NCI-H146 treated with DMSO at 0.1 percent for 48 hours (cell line): ENCODE results near the gene TACC2.
"Not testable (repeated sequence)": the region's sequence is repeated elsewhere in the genome, so short reads cannot be mapped to it uniquely, and the experiment has no call there.

Source experiments
- DNase-seq: peaks from one replicate; lab custom pipeline; 2025; ENCODE audit not compliant: unreplicated experiment; lab: John Stamatoyannopoulos, UW

TACC2 gene

DNA sequence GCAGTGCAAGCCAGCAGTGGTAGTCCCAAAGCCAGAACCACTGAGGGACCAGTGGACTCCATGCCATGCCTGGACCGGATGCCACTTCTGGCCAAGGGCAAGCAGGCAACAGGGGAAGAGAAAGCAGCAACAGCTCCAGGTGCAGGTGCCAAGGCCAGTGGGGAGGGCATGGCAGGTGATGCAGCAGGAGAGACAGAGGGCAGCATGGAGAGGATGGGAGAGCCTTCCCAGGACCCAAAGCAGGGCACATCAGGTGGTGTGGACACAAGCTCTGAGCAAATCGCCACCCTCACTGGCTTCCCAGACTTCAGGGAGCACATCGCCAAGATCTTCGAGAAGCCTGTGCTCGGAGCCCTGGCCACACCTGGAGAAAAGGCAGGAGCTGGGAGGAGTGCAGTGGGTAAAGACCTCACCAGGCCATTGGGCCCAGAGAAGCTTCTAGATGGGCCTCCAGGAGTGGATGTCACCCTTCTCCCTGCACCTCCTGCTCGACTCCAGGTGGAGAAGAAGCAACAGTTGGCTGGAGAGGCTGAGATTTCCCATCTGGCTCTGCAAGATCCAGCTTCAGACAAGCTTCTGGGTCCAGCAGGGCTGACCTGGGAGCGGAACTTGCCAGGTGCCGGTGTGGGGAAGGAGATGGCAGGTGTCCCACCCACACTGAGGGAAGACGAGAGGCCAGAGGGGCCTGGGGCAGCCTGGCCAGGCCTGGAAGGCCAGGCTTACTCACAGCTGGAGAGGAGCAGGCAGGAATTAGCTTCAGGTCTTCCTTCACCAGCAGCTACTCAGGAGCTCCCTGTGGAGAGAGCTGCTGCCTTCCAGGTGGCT, 97.7 kb downstream of the TACC2 start:
- DNase-seq, result no peak

DNA sequence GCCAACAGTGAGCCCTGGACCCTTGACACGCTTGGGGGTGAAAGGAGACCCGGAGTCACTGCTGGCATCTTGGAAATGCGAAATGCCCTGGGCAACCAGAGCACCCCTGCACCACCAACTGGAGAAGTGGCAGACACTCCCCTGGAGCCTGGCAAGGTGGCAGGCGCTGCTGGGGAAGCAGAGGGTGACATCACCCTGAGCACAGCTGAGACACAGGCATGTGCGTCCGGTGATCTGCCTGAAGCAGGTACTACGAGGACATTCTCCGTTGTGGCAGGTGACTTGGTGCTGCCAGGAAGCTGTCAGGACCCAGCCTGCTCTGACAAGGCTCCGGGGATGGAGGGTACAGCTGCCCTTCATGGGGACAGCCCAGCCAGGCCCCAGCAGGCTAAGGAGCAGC, 98.5 kb downstream of the TACC2 start:
- no peak for DNase-seq

DNA sequence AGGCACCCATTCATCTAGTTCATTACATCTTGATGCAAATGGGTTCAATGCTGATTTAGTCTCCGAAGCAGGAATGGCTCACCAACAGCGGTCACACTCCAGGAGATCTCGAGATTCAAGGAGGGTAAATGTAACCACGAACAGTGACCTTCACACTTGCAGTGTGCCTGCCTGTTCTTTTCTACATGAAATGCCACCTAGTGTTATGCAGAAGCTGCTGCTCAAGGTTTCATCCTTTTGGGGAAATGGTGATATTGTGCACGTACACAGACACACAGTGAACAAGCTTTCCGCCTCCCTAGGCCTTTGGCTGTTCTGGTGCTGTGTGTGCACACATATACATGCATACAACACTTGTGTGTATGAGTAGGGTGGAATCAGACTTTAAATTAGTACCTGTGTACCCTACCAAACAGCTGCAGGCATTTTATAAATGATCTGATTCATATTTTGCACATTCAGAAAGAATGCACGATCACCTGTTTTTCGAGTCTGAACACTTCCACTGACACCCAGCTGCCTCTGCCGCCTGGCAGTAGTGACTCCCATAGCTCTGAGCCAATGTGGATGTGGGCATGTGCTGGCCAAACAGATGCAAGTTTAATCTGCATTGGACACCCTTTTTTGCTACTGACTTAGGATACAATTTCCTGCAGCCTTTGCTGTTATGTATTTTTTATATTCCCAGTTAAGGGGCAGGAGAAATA, 100.5 kb downstream of the TACC2 start:
- no peak for DNase-seq

DNA sequence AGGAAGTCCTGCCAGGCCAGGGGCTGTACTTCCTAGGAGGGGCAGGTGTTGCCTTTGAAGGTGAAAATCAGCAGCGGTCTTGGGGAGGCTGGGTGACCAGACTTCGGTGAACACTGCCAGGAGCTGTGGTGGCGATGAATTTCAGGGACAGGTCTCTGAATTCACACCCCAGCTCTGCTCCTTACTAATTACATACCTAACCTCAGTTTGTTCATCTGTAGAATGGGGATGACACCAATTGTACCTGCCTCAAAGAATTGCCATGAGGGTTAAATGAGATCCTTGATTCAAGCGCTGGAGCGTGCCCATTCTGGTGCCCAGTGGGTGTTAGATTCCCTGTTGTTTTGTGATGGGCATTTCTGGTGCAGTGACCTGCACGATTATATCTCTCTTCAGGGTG, 102.8 kb downstream of the TACC2 start:
- no peak for DNase-seq

DNA sequence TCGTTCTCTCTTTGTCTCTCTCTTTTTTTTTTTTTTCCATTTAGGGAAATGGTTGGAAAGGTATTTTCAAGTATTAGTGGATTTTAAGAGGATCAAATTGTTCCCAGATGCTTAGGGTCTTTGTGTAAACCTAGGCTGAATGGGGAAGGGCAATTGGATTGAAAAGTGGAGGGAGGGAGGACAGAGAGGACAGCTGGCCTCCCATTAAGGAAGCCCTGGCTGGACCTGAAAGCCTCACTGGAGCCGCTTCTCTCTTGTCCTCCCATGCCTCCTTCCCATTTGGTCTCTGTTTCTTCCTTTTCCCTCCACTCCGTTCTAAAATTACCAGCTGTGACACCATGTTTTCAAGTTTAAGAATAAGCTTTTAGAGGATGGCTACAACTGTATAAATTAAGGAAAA, 104.1 kb downstream of the TACC2 start:
- no peak for DNase-seq

DNA sequence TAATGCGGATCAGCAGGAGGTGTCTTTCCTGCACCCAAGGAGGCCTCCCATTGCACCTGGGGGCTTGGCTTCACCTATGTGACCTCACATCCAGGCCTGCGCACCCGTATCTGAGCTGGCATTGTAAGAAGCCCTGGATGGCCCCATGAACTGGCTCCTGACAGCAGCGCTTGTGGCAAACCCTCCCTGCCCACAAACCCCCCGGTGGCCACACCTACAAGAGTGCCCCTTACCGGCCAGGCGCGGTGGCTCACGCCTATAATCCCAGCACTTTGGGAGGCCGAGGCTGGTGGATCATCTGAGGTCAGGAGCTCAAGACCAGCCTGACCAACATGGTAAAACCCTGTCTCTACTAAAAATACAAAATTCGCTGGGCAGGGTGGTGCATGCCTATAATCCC, 107.2 kb downstream of the TACC2 start:
- not testable (repeated sequence) for DNase-seq

DNA sequence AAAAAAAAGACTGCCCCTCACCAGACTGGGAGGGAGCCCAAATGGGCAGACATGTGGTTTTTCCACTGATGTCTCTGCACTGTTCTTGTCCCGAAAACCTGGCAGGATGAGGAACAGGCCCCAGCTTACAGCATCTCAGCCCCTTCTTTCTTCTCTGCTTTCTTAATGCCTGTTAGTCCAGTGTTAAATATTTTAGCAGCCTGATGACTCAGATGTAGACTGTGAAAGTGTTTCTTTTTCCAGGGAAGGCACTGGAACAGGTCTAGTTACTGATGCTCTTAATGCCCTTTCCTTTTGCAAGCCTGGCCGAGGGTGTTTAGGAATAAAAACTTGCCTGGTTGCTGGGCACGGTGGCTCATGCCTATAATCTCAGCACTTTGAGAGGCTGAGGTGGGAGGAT, 107.7 kb downstream of the TACC2 start:
- no peak for DNase-seq

DNA sequence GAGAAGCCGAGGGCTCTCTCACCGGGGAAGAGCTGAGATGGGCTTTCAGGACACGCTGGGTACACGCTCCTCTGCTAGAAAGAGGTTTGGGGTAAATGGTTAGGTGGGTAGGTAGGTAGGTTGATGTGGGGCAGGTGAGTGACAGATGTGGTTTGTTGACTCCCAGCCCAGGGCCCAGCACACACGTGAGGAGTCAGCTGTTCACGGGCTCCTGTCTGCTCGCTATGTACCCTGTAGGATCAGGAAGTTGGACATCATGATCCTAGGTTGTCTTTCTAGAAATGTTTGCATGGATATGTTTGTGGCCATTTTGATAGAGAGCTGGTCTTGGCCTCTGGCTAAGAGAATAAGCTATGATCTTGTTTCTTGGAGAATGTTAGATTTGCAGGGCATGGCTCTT, 109.0 kb downstream of the TACC2 start:
- no peak for DNase-seq

DNA sequence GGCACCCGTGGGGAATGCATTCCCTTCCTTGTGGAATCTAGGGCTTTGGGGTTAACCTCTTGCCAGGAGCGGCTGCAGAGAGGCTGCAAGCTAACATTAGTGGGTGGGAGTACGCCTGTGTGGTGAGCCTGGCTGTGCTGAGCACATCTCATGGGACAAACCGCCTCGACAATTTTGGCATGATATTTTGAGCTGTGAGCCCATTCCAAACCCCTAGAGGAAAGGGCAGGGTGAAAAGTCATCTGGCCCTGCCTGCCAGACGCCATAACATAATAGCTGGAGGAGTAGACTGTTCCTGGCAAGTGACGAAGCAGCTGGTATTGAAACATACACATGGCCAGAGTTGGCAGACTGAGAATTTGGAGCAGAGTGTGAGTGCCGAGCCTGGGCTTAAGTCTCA, 110.0 kb downstream of the TACC2 start:
- DNase-seq, result no peak

DNA sequence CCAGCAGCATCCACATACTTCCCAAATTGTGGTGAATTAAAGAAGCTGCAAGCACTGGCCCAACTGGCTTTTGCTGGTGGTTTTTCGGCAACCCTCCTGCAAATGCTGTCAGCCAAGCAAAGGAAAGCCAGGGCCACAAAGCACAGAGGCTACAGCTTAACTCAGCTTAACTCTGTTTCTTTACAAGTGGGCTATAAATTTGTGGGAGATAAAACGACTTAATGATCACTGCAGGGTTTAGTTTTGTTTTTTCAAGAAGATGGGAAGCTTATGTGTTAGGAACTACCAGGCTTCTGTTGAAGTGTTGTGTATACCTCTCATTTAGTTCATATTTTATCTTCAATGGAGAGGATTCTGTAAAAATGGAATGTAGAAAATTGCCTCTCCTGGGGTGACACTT, 110.6 kb downstream of the TACC2 start:
- no peak for DNase-seq

DNA sequence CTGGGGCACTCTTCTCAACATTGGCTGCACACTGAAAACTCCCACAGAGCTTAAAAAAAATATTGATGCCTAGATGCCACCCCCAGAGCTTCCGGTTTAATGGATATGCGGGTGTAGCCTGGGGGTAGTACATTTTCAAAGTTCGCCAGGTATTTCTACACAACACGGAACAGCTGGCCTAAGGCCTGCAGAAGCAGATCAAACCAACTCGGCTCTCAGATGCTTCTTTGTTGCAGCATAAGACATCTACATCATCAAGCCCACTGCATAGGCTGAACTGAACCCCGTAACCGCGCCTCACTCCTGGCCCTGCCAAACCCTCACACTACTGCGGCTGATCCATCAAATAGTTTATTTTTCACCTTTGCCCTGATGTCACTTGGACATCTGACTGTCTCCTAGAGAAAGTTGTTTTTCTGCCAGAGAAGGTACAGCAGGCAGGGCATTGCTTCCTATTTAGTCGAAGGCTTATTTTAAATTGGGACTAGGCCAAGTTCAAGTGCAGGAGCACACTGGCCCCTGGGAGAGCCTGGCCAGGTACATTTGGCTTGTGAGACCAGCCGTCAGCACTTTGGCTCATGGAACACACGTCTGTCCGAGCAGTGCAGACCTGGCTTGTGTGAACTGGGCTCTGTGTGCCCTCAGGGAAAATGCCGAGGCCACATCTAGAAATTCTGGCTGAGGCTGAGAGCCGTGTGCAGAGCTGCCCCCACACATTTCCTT, 113.3 kb downstream of the TACC2 start:
- DNase-seq, result no peak

DNA sequence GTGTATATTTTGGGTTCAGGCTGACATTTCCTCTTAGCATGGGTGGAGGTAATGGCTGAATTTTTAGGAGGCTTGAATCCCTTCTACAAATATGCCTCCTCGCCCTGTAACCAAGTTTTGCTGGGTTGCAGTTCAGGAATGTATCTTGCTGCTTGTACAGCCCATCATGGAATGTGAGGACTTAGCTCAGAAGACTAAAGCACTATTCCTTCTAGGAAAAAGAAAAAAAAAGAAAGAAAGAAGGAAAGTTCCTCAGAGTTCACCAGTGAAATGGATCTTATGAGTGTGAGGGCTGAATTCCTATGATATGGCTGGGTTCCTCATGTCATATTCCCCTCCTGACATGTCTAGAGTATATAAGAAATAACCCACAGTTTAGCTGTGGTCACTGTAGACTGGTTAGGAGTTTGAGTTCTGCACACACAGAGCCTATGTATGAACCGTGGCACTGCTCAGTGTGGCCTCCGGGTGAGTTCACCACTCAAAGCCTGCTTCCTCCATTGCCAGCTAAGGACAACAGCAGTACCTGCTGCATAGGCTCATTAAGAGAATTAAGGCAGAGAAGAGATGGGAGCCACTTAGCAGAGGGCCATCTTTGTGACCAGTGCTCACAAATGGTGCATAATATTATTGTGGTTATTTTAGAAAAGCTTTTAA, 114.0 kb downstream of the TACC2 start:
- no peak for DNase-seq

DNA sequence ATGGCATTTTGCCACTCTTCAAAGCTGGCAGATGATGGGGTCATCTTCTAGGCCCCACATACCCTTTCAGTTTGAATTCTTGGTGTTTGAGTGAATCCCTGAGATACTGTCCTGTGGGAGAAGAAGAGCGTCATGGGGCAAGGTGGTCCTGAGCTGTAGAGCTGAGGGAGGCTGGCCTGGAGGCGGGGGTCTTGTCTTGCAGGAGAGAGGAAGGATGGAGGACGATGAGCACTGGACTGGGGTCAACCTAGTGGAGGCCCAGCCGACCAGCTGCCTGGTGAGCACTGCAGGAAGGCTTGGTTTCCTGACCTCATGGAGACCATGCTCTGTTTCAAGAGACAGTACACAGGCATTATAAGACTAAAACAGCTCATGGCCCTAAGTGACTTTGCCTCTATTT, 114.6 kb downstream of the TACC2 start:
- DNase-seq, result no peak

DNA sequence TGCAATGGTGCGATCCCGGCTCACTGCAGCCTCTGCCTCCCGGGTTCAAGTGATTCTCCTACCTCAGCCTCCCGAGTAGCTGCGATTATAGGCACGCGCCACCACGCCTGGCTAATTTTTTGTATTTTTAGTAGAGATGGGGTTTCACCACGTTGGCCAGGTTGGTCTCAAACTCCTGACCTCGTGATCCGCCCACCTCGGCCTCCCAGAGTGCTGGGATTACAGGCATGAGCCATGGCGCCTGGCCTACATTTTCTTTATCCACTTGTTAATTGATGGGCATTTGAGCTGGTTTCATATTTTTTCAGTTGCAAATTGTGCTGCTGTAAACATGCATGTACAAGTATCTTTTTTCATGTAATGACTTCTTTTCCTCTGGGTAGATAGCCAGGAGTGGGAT, 119.8 kb downstream of the TACC2 start:
- not testable (repeated sequence) for DNase-seq

DNA sequence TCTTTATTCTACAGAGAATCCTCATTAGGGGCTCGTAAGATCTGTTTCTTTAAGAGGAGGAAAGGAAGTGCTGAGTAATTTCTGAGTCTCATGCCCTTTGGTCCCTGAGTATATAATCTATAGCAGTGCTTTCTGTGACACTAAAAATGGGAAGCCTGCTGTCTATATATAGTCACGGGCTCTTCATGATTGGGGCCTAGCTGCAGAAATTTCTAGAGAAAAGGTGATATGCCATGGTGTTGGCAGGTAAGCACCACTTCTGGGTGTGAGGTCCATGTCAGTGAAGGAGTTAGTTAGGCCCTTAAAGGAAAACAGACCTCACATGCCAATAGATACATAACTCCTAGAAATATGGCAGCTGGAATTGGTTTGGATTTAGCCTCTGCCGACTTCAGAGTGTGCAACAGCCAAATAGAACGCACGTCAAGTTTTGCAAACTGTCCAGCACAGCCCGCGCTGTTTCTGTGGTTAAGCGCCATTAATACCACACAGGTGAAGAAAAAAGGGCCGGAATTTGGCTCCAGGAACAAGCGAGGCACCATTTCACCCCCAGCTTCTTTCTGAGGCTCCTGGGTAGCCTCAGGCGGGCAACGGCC, 123.2 kb downstream of the TACC2 start:
- DNase-seq, result no peak

DNA sequence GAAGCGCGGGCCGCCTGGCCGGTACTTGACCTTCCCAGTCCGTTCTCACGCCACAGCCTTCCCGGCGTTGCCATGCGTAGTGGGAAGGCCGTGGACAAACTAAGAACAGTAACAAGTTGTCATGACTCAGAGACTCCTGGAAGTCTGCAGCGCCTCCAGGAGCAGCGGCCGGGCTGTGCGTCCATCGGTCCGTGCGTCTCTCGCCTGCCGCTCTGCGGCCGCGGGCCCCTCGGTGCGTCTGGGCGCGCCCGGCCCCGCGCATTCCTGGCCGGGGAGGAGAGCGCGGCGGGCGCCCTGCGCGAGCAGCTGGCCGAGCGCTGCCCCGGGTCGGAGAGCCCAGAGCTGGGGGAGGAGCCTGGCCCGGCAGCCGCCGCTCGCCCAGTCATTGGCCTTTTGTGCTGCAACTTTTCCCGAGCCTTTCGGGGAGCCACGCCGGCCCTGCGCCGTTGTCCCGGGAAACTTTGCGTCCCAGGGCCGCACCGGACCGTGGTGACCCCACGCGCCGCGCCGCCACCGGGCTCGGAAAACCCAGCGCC, 123.7 kb downstream of the TACC2 start:
- DNase-seq, result peak; percentile 37

DNA sequence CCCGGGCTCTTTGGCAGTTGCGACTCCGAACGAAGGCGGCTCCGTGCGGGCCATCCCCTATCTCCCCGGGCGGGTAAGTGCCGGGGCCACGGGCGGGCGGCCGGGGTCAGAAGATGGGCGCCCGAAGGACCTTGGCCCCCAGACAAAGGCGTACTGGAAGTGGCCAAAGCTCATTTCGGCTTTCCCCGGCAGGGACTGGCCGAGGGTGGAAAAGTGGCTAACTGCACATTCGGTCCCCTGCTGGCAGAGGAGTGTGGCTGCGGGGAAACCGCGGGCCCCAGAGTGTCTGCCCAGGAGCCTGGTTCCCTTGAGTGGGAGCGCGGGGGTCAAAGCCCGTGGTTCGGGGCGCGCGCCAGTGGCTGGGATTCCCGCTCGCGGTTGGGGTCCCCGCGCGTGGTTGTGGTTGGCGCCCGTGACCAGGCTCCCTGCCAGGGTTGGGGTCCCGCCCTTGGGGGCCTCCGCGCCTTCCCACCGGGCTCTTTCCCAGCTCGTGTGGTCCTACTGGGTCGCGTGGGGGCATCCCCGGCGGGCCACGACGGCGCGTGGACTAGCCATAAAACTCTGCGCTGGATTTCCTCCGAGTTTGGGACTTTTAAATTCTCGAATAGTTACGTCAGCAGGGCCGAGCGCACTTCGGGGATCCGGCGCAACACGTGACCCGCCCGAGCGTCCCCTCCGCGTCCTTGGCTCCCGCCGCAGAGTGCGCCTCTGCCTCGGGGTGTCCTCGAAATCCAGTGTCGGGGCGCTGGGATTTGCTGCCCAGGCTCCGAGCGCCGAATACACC, 124.4 kb downstream of the TACC2 start:
- DNase-seq, result no peak

DNA sequence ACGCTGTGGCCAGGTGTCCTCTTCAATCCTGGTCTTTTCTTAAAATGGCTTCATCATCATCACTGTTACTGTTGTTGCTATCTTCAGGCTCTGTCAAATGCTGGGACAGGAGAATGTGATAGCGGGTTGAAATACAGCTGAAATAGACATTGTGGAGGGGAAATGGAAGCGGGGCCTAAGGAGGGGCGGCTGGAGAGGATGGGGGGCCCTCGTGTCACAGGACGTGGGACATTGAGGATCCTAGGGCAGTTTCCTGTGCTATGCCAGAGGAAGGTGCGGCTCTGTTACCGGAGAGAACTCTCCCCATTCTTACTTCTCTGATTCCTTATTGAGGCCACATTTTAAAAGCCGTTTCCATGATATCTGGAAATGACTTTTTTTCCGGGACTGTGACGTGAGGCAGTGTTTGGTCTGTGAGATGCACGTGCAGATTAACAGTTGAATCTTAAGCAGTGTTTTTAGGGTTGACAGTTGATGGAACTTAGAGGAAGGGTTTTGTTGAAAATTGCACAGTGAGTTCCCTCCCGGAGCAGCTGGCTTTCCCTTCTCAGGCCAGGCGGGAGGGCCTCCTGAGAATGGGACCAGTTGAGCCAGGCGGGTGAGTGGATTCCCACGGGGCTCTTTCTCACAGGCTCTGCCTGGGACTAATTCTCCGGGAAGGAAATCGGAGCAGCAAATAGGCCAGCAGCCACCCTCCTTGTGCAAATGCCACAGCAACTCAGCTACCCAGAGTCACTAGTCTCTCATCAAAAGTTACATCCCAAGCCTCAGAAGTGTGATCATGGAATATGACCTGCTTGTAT, 125.2 kb downstream of the TACC2 start:
- DNase-seq, result no peak

DNA sequence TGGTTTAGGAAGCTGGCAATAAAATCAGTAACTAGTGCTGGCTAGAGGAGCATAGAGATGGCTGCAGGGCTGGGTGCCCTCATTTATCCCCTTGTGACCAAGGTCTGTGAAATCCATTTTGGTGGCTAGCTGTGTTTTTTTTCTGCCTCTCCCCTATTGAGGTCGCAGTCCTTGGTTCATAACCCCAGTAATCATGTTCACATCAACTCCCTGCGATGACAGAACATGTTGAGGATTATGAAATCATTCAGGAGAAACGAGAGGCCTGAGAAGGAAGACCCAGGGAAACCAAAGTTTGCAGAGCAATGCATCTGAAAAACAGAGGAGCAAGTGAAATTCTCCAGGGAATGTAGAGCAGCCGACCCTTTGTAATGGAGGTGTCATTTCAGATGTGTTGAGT, 126.9 kb downstream of the TACC2 start:
- DNase-seq, result no peak
